ENCODE data around the gene STXBP4. TPM values are rescaled to one million over a fixed set of nuclear protein-coding genes. Genes with fewer than 3 reads are reported as not detected.
A peak's percentile ranks its signal among the peaks of the same experiment; 100 is the strongest.

The STXBP4 gene
- total RNA-seq, 2 donors from 2014 or later: 6.1 to 7.4 TPM

GRCh38 chr17:55037828-55038227, 69.3 kb downstream of the STXBP4 start:
- peak; percentile 83 for ATAC-seq

DNA sequence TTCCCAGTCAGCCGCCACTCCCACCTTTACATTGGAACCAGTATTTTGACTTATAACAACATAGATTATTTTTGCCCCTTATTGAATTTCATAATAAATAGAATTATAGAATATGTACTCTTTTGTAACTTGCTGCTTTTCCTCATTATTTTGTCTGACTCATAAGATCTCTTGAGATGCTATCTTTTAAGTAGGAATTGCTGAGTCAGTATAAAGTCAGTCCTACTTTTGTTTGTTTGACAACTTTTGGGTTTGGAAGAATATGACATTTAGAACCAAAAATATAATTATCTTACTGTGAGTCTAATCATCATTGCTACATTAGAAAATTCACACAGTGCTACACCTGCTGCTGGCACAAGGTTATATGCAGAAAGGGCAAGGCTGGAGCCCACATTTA, 69.7 kb downstream of the STXBP4 start:
- Mint-ChIP-seq H3K4me3 (no peak overlapping the region), H3K27ac (peak overlapping the region; percentile 51), H3K36me3 (ENCODE audit: low read depth) (peaks cover 2% of the 10 kb centered on the region), H3K4me1 (peaks cover 5% of the 10 kb centered on the region), H3K27me3 (no peaks in the 10 kb centered on the region)
- H3K9me3 ChIP-seq (ENCODE audit: control insufficient read depth, low read length, poor library complexity, severe bottlenecking): no peaks in the 10 kb centered on the region
- no peak for DNase-seq
- no peak for ATAC-seq

More at GRCh38 chr17:55037828-55038227, 69.3 kb downstream of the STXBP4 start:
- H3K27ac Mint-ChIP-seq: no peak overlapping the region
- peaks cover 2% of the 10 kb centered on the region for H3K36me3 Mint-ChIP-seq (ENCODE audit: low read depth)
- no peak for DNase-seq
- no peak overlapping the region for H3K4me3 Mint-ChIP-seq
- H3K9me3 ChIP-seq (ENCODE audit: control insufficient read depth, low read length, poor library complexity, severe bottlenecking): no peaks in the 10 kb centered on the region
- H3K27me3 Mint-ChIP-seq: no peaks in the 10 kb centered on the region
- H3K4me1 Mint-ChIP-seq: peaks cover 5% of the 10 kb centered on the region

DNA sequence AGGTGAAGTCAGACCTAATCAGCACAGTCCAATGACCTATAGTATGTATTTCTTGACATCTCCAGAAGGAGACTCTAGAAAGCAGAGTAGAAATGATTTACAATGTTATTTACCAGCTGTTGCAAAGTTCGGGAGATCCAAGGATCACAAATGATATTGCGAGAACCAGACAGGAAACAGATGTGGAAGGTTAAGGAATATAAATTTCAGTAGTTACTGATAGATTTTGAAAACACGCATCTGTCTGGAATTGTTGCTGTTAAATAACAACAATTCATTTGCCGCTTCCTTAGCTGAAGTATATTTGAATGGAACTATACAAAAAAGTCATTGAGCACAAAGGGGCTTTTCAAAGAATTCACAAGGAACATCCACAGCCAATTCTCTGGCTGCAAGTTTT, 72.0 kb downstream of the STXBP4 start:
- no peaks in the 10 kb centered on the region for H3K9me3 ChIP-seq (ENCODE audit: control insufficient read depth, low read length, poor library complexity, severe bottlenecking)
- peaks cover 5% of the 10 kb centered on the region for H3K36me3 Mint-ChIP-seq (ENCODE audit: low read depth)
- no peak for ATAC-seq
- no peak overlapping the region for H3K27ac Mint-ChIP-seq
- H3K27me3 Mint-ChIP-seq: no peaks in the 10 kb centered on the region
- no peak for DNase-seq
- no peak overlapping the region for H3K4me3 Mint-ChIP-seq
- peaks cover 5% of the 10 kb centered on the region for H3K4me1 Mint-ChIP-seq

DNA sequence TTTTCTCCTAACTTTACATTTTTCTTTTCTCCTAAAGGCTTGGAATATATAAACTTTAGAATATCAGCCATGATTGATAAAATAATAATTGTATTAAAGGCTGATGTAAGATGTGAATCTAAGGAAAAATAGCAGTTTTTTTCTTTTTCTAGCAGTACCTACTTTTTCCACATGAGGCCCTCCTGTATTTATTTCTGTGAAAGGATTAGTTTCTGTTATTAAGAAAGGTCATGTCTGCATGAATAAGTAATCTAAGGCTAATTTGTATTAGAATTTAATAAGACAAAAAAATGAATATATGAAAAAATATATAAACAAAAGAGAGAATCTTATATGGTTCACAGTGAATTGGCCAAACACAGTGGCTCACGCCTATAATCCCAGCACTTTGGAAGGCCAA, 85.3 kb downstream of the STXBP4 start:
- no peak for DNase-seq

GRCh38 chr17:55054429-55054828, 85.9 kb downstream of the STXBP4 start:
- Mint-ChIP-seq H3K27ac (peak overlapping the region; percentile 92), H3K4me1 (peaks cover 7% of the 10 kb centered on the region), H3K27me3 (no peaks in the 10 kb centered on the region), H3K36me3 (ENCODE audit: low read depth) (no peaks in the 10 kb centered on the region), H3K4me3 (no peak overlapping the region)
- no peaks in the 10 kb centered on the region for H3K9me3 ChIP-seq (ENCODE audit: control insufficient read depth, low read length, poor library complexity, severe bottlenecking)
- DNase-seq (no peak), ATAC-seq (no peak)

More for the DNA sequence above, 85.3 kb downstream of the STXBP4 start:
- H3K4me1 Mint-ChIP-seq: peaks cover 7% of the 10 kb centered on the region
- H3K27ac Mint-ChIP-seq: no peak overlapping the region
- H3K27me3 Mint-ChIP-seq: no peaks in the 10 kb centered on the region
- H3K4me3 Mint-ChIP-seq: no peak overlapping the region
- no peaks in the 10 kb centered on the region for H3K9me3 ChIP-seq (ENCODE audit: control insufficient read depth, low read length, poor library complexity, severe bottlenecking)
- ATAC-seq: no peak
- no peaks in the 10 kb centered on the region for H3K36me3 Mint-ChIP-seq (ENCODE audit: low read depth)

DNA sequence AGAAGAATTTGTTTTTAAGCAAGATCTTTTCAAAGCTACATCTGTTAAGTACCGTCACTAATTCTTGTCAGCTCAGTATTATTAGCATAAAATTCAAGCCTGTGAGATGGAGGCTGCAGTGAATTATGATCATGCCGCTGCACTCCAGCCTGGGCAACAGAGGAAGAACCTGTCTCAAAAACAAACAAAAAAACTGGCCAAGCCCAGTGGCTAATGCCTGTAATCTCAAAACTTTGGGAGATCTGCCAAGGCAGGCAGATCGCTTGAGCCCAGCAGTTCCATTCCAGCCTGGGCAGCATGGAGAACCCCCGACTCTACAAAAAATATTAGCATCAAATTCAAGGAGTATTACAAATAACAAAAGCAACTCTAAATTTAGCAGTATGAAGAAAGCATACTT, 88.0 kb downstream of the STXBP4 start:
- no peaks in the 10 kb centered on the region for H3K27me3 Mint-ChIP-seq
- no peaks in the 10 kb centered on the region for H3K36me3 Mint-ChIP-seq (ENCODE audit: low read depth)
- no peak for ATAC-seq
- H3K9me3 ChIP-seq (ENCODE audit: control insufficient read depth, low read length, poor library complexity, severe bottlenecking): no peaks in the 10 kb centered on the region
- H3K4me1 Mint-ChIP-seq: peaks cover 14% of the 10 kb centered on the region
- H3K4me3 Mint-ChIP-seq: no peak overlapping the region
- no peak for DNase-seq
- H3K27ac Mint-ChIP-seq: peak overlapping the region; percentile 14

DNA sequence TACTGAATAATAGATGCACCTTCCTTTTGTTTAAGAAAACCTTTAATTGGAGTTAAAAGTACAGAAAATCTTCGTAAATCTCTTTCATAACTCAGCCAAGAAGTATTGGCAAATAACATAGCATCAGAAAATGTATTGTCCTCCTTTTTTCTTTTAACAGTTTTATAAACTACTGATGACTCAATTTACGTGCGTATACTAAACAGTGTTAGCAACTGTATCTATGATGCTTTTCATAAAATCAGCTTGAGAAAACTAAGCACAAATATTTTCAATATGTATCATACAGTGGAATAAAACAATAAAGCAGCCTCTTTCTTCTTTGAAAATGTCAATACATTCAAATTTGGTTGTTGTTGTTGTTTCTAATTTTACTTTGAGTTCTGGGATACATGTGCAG, 88.6 kb downstream of the STXBP4 start:
- ATAC-seq (no peak), DNase-seq (no peak)
- Mint-ChIP-seq H3K4me1 (peaks cover 18% of the 10 kb centered on the region), H3K36me3 (ENCODE audit: low read depth) (peaks cover 1% of the 10 kb centered on the region), H3K27me3 (no peaks in the 10 kb centered on the region), H3K27ac (peak overlapping the region; percentile 14), H3K4me3 (no peak overlapping the region)
- no peaks in the 10 kb centered on the region for H3K9me3 ChIP-seq (ENCODE audit: control insufficient read depth, low read length, poor library complexity, severe bottlenecking)

- ATAC-seq: no peak
- H3K36me3 Mint-ChIP-seq (ENCODE audit: low read depth): peaks cover 3% of the 10 kb centered on the region
- no peak overlapping the region for H3K27ac Mint-ChIP-seq
- no peak for DNase-seq
- no peaks in the 10 kb centered on the region for H3K9me3 ChIP-seq (ENCODE audit: control insufficient read depth, low read length, poor library complexity, severe bottlenecking)
- H3K4me1 Mint-ChIP-seq: peaks cover 27% of the 10 kb centered on the region
- H3K4me3 Mint-ChIP-seq: no peak overlapping the region
- H3K27me3 Mint-ChIP-seq: no peaks in the 10 kb centered on the region
Measured at GRCh38 chr17:55059724-55060123, 91.2 kb downstream of the STXBP4 start.

- Mint-ChIP-seq H3K4me1 (peaks cover 28% of the 10 kb centered on the region), H3K27ac (peak overlapping the region; percentile 29), H3K36me3 (ENCODE audit: low read depth) (peaks cover 3% of the 10 kb centered on the region), H3K27me3 (no peaks in the 10 kb centered on the region), H3K4me3 (no peak overlapping the region)
- DNase-seq: no peak
- no peaks in the 10 kb centered on the region for H3K9me3 ChIP-seq (ENCODE audit: control insufficient read depth, low read length, poor library complexity, severe bottlenecking)
- no peak for ATAC-seq
Measured at GRCh38 chr17:55062921-55063320, 94.4 kb downstream of the STXBP4 start.

DNA sequence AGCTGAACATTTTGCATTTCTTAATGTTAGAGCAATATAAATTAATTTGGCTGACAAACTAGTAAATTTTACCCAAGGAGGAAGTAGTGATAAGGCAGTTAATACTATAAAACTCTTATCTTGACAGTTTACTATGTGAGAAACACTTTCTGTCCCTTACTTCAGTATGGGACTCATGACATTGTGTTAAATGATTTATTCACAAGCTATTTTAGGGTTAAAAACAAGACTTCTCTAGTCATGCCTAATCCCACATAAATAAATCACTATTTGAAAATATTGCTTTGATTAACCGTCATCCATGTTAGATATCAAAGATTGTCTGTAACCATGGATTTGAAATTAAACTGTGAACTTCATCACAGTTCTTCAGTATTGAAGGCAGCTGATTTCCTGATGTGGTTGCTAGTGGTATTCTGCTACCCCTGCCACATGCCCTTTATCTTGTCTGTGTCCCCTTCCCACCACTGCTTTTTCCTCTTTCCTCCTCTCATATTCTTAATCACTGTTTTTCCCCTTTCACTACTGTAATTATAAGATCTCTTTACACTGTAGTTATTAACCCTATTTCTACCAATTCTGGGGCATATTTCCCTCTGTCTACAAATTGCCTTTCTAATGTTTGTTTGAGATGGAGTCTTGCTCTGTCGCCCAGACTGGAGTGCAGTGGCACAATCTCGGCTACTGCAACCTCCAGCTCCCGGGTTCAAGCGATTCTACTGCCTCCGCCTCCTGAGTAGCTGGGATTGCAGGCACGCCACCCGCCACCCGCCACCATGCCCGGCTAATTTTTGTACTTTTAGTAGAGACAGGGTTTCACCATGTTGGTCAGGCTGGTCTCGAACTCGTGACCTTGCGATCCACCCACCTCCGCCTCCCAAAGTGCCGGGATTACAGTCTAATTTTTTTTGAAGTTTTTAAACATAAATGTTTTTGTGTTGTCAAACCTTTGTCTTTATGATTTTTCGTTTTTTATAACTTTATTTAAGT, 95.6 kb downstream of the STXBP4 start:
- ATAC-seq: peak; percentile 93
- peak overlapping the region; percentile 86 for H3K27ac Mint-ChIP-seq

DNA sequence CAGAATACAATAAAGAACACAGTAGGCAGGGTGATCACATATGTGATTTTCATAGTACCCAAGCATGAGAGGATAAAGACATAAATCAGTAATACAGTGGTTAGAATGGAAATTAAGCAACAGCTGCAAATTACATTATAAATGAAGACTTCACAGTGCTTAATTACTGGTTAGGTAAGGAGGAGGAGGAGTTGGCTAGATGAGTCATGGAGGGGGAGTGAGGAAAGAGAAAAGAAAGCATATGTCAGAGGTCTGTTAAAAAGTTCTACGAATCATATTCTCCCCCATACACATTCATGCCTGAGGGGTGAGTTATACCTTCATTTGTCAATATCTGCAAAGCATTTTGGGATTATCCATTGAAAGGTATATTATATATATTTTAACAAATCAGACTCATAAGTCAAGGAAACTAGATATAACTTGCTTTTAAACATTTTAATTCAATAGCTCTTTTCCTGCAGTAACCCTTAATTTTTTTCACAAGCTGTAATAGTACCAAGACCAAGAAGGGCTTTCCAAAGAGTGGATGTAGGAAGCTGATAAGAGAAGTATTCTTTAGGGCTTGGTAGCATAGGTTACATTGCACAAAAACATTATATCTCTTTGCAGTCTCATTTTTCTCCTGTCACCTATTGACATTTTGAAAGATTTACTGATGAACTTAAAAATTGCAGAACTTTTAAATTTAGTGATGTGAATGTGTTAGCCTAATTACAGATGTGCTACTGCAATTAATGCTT, 99.3 kb downstream of the STXBP4 start:
- Mint-ChIP-seq H3K27ac (peak overlapping the region; percentile 75), H3K4me3 (peak overlapping the region; percentile 4), H3K27me3 (no peaks in the 10 kb centered on the region), H3K36me3 (ENCODE audit: low read depth) (no peaks in the 10 kb centered on the region), H3K4me1 (peaks cover 28% of the 10 kb centered on the region)
- DNase-seq (no peak), ATAC-seq (no peak)
- no peaks in the 10 kb centered on the region for H3K9me3 ChIP-seq (ENCODE audit: control insufficient read depth, low read length, poor library complexity, severe bottlenecking)

More for the DNA sequence above, 95.6 kb downstream of the STXBP4 start:
- DNase-seq: no peak
- Mint-ChIP-seq H3K4me1 (peaks cover 28% of the 10 kb centered on the region), H3K4me3 (no peak overlapping the region), H3K27me3 (no peaks in the 10 kb centered on the region), H3K36me3 (ENCODE audit: low read depth) (peaks cover 3% of the 10 kb centered on the region)
- no peaks in the 10 kb centered on the region for H3K9me3 ChIP-seq (ENCODE audit: control insufficient read depth, low read length, poor library complexity, severe bottlenecking)

DNA sequence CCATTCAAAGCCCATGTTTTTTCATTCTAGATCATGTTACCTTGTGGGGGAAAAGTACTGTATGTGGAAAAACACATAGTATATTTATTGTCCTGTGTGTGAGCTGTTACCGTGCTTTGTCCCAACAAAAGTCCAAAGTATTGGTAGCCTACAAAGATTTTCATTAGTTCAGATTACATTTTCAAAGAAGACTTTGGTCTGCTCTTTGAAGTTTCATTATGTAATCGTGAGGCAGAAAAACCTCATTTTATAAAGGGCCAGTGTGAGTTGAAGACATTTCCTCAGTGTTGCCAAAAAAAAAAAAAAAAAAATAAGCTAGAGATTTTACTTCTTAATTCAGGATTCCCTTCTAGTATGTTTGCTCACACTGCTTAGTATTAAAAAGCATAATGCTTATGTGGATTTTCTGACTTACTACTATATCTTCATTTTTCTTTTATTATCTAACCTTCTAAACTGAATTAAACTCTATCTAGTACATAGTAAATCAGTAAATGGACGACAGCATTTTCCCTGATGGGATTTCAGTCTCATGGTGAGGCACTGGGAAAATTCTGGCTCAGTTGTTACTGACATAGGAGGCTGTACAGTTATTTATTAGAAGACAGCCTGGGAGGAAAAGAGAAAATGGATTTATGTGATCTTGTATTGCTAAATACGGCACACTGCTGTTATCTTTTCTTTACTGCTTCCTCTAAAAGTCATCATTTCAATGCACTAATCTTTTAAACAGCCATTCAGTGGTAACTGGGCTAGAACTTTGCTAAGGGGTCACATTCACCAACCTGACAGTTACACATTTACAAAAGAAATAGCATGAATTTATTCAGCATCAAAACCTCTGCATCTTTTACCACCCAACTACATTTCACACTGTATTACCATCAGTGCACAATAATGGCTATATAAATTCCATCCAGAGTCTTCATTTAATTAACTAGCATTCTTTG, 100.6 kb downstream of the STXBP4 start:
- Mint-ChIP-seq H3K4me3 (no peak overlapping the region), H3K4me1 (peaks cover 33% of the 10 kb centered on the region), H3K27me3 (no peaks in the 10 kb centered on the region), H3K27ac (peak overlapping the region; percentile 75), H3K36me3 (ENCODE audit: low read depth) (no peaks in the 10 kb centered on the region)
- no peaks in the 10 kb centered on the region for H3K9me3 ChIP-seq (ENCODE audit: control insufficient read depth, low read length, poor library complexity, severe bottlenecking)
- DNase-seq: no peak
- ATAC-seq: no peak

All from T-helper 17 cell (primary cell).